Activated CD4-positive, alpha-beta T cell treated with anti-CD3 and anti-CD28 coated beads, Interleukin-2, amount 50 U/mL, for 16 hours (primary cell): ENCODE results near the gene CCN5.
"Not testable (repeated sequence)": the region's sequence is repeated elsewhere in the genome, so short reads cannot be mapped to it uniquely, and the experiment has no call there.

Source experiments
- DNase-seq: peaks from one replicate; pipeline ENCODE4 v3.0.0-alpha.2; 2020

CCN5 gene

DNA sequence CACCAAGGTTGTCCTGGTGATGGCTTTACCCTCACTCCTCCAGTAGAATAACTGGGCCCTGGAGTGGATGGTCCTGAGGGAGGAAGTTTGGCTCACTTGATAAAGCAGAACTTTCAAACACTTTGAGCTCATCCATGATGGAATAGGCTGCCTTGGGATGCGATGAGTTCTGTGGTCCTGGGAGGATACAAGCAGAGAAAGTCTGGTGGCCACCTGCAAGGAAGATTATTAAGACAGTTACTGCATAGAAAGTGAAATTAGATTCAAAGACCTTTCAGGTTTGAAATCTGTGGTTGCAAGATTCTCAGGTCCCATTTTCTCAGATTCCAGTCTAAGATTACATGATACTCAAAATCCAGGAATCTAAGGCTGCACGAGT, 19.9 kb upstream of the CCN5 start:
- DNase-seq, result no peak

DNA sequence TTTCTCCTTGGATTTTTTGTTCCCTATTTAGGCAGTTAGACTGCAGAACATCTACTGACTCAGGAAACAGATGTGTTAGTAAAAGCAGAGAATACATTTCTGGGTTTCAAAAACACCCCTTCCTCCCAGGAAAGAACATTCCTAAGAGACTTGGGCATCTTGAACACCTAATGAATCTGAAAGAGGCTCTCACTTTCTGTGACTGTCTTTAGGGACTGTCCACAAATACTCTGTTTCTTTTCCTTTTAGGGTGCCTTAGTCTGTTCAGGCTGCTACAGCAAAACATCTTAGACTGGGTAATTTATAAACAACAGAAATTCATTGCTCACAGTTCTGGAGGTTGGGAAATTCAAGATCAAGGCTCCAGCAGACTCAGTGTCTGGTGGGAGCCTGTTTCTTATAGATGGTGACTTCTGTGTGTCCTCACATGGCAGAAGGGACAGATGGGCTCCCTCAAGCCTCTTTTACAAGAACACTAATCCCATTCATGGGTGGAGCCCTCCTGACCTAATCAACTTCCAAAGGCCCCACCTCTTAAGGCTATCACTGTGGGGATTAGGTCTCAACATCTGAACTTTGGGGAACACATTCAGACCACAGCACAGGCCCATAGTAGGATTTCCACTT, 19.4 kb upstream of the CCN5 start:
- DNase-seq, result no peak

DNA sequence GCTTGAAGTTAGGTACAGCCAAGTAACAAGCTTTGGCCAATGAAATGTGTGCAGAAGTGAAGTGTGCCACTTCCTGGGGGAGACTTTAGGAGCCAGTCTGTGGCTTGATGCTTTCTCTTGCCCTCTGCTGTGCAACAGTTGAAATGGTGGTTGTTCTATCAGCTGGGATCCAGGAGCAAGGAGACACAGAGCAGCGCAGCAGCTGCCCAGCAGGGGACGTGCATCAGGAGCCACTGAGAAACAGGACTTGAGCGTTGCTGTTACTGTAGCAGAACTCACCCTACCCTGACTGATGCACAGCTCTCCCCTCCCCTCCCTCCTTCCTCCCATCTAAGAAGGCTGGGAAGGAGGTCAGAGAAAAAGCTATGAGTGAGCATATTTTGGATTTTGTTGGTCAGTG, 18.9 kb upstream of the CCN5 start:
- DNase-seq, result no peak

DNA sequence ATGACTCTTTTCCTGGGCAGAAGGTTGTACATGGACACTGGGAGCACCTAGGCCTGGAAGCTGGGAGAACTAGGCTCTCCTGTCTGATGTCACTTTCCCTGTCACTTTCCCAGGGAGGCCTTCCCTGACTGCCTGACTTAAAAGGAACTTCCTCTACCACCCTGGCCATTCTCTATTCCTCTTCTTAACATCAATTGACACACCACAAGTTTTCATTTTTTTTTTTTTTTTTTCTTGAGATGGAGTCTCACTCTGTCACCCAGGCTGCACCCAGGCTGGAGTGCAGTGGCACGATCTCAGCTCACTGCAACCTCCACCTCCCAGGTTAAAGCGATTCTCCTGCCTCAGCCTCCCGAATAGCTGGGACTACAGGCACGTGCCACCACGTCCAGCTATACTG, 18.1 kb upstream of the CCN5 start:
- not testable (repeated sequence) for DNase-seq

DNA sequence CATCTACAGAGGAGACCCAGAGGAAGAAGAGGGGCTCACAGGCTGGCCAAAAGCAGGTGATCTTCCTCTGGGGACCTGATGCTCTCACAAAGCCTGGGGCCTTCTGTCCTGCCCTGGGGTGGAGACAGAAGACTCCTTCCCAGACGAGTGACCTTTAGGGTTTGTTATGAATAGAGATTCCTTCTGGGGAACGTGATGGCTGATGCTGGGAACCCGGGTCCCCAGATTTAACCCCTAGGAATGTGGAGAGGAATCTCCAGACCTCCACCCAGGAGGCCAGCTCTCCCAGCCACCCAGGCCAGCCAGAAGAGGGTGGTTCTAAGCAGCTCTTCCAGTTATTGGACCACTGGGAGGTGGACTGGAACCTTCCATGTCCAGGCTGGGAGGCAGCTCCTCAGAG, 16.8 kb upstream of the CCN5 start:
- no peak for DNase-seq

DNA sequence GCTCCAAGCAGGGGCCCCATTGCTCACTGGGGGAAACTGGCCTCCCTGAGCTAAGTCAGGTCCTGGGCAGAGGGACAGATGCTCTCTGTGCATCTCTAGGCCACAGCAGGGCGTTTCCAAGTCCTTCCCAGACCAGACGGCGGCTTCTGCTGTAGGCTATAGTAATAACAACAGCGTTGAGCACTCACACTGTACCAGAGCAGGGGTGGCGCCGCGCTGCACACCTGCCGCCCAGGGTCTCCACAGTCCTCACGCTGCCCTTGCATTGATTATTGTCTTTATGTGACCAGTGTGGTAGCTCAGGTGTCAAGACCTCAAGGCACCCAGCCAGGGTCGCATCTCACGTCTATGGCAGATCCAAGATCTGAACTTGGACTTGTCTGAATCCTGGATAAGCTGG, 14.9 kb upstream of the CCN5 start:
- DNase-seq, result no peak

DNA sequence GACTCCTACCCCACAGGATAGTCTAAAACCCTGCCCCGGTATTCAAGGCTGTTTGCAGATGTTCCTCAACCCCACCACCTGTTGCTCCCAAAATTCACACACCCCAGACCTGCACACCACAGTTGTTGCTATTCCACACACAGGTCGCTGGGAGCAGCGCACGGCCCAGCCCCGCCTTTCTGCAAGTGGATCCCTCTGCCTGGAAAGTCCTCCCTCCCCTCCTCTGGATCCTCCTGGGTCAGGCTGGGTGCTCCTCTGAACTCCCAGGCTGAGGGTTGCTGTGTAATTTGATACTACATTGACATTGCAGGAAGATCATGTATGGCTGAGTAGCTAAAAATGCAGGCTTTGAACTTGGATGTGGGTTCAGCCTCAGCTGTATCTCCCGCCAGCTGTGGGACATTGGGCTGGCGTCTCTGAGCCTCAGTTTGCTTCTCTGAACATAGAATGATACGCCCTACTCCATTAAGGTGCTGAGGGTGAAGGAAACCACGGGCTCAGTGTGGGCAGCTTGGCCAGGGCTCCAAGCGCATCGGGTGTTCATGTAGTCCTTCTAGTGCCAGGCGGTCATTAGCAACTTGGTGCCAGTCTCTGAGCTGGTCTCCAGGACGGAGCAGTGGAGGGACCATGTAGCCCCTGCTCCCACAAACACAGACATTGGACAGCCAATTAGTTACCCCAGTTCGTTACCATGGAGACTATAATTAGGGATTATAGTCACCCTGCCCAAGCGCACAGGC, 13.9 kb upstream of the CCN5 start:
- no peak for DNase-seq

DNA sequence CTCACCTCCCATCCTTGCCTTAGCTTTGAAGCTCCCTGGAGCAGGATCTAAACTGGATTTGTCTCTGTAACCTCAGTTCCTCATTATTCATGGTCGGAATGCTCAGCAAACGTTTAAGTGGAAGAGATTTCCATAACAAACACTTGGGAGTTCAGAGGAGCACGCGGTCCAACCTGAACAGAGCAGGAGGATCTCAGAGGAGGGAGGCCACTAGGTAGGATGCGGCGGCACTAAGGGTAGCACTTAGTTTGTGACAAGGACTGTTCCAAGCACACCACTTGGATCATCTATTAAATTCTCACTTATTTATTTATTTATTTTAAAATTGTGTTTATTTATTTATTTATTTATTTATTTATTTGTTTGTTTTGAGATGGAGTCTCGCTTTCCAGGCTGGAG, 13.3 kb upstream of the CCN5 start:
- DNase-seq, result no peak

DNA sequence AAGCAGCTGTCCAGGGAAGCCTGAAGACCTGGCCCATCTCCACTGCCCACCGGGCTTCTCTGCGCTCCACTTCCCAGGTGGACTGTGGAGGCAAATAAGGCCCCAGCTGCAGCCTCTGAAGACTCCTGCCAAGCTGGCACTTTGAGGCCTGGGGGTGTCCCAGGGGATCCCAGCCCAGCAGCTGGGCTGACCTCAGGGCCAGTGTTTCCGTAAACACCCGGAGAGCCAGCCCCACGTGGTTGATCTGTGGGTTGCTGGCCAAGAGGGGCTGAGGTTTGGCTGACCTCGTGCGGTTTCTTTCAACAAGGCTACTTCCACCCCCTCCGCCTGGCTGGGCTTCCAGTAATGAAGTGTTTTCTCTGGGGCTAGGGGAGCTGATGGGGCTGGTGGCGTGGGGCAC, 12.4 kb upstream of the CCN5 start:
- no peak for DNase-seq

DNA sequence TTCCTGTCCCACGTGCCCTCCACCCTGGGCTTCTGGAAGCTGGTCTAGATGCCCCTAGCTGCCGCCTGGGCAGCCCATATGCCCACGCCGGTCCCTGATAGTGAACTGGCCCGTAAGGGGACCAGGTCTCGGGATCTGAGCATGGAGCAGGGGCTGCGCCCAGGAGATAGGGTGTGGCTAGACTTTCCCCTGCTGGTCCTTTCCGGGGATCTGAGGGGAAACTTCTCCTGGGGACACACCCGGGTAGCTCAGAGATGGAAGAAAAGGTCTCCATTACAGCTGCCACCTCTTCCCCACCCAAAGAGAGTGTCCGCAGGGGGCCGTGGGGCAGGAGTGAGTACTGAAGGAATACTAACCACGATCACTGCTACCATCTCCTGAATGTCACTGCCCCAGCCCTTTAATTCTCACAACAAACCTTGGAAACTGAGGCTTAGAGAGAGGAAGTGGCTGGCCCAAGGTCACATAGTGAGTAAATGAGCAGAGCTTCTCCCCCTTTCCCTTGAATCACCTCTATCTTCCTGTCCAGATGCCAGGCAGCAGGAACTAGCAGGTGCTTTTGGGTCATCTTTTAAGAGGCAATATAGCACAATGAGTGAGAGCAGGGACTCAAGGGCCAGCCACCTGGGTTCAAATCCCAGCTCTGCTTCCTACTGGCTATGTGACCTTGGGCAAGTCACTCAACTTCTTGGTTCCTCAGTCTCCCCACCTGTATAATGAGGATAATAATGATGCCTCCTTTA, 11.8 kb upstream of the CCN5 start:
- DNase-seq, result no peak

DNA sequence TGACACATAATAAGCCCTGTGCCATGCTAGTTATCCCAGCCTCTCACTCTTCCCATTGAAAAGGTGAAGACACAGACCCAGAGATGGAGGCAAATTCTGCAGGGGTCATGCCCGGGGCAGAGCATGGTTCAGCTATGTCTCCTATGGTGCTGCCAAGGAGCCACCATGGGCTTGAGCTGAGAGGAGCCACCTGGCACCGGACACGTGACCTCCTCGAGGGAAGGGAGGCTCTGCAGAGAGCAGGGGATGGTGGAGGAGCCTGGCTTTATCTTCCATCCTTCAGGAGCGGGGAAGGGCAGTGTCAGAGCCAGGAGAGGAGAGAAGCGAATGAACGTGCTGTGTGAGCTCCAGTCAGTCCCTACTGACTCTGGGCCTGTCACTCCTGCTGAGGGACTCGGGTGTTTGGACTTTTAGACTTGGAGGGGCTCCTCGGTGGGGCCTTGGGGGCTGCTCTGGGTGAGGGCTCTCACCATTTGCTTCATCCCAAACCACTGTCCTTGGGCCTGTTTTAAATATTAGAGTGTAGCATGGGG, 11.1 kb upstream of the CCN5 start:
- DNase-seq, result no peak

DNA sequence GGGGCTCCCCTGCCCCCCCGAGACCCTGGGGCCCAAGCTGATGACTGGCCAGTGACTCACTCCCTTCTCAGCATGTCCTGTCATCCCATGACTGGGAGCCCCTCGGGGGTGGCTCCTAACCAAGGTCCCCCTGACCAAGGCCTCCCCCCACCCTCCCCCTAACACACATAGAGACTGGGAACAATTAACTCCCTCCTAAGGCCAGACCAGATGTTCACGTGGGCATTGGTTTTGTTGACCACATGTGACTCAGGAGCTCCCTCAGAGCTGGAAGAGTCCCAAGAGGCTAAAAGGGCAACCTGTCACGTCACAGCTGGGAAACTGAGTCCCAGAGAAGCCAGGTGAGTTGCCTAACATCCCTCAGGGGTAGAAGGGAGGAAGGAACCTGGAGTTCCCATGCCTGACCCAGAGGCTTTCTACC, 10.6 kb upstream of the CCN5 start:
- no peak for DNase-seq

DNA sequence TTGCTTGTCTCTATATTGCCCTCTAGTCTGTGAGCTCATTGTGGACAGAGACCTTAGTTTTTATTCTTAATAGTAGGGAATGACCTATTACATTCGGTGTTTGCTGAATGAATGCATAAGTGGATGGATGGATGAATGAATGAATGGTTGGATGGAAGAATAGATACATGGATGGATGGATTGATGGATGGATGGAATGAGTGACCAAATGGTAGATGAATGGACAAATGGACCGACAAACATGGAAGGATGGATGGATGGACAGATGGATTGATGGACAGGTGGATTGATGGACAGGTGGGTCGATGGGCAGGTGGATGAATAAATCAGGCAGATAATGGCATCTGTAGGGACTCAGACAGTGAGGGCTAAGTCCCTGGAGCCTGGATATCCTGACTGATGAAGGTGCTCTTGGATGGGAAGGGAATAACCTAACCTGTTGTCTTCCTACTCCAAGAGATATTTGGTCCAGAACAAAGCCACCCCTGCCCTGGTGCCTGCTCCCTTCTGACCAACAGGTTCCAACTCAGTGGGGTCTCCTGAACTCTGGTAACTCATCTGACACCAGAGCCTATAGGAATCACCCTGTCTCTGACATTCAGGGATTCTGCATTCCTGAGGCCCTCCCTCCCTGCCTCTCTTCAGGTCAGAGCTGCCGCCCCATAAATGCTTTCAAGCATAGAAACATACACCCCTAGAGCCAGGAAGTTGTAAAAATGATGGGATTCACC, 9.6 kb upstream of the CCN5 start:
- no peak for DNase-seq

DNA sequence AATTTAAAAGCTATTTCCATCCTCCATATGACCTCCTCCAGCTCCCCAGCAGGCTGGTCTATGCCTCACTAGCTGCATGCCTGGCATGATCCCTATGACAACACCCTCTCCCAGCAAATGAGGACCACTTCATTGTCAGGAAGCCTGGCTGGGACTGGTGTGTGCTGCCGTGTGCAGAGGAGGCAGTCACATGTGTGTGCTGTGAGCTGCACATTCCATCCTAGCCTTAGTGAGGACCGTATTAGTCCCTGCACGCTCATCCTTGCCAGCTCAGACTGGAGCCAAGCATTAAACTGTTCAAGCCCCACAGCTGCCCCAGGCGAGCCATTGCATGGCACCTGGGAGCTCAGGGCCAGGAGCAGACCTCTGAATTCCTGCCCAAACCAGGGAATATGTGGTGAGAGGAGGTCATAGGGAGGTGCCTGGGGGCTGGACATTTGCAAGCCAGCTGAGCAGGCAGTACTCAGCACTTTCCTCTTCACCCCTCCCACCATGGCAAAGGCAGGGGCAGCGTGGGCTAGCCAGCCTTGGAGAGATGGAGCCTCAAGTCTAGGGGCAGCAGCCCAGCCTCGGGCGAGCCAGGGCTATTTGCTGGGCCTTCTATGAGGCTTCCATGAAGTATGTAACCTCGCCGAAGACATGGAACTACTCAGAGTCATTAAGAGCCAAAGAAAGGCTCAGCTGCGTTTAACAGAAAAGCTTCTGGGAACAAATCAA, 8.7 kb upstream of the CCN5 start:
- no peak for DNase-seq

DNA sequence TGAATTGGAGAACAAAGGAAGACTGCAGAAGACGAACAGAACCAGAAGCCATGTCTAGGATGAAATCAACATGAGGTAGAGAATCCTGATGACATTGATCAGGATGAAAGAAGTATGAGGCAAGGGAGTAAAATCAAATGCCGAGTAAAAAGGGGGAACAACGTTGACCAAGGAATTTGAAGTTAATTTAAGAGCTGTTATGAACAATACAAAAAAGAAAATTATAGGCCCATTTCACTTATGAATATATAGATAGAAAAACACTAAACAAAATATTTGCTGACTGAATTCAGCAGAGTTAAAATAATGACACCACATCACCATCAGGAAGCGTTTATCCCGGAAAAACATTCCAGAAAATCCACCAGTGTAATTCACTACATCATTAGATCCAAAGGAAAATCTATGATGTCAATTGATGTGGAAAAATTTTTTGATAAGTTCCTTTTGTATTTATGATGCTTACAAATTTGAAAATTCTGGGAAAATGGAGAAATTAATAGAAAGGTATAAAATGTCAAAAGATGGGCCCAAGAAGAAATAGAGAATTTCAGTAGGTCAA, 8.1 kb upstream of the CCN5 start:
- DNase-seq, result no peak

DNA sequence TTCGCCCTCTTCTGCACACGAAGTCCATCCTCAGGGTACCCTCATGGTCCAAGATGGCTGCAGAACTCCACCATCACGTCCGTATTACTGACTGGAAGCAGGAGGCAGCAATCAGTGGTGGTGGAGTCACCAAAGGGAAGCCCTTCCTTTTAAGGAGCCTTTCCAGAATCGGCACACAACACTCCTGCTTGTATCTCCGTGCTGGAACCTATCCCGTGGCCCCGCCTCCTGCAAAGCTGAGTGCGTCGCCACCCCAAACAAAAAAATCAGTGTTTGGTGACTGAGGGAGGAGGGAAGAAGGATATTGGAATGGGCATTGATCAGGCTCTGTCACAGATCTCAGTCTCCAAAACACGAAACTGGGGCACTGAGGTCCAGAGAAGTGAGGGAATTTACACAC, 5.8 kb upstream of the CCN5 start:
- DNase-seq, result no peak

DNA sequence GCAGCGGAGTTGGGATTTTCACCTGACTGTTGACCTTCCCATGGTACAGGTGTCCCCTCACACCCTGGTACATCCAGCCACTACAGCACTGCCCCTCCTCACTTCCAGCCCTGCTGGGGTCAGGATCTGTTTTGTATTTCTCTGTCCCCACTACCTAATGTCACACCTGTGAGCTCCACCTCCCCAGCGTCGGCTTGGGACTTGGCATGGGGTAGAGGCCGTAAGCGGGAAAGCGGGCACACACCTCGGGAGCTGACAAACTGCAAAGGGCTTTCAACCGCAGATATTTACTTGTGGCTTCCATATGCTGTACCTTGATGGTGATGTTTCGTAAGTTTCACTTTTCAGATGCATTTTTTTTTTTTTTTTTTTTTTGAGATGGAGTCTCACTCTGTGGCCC, 5.4 kb upstream of the CCN5 start:
- no peak for DNase-seq

DNA sequence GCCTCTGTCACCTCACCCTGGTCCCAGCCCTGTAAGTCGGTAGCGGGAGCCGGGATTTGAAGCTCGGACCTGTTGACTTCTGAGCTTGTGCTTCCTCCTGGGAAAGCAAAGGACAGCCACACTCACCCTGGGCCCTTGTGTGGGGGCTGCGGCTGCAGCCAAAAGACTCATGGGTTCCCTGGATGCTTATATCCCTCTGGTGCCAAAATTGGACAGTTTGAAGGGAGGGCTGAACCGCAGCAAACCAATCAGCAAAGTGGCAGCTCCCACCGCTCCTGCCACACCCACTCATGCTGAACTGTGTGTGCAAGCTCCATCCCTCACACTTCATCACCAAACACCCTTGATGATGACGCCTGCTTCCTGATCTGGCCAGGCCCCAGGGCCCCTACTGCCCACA, 3.9 kb upstream of the CCN5 start:
- no peak for DNase-seq

DNA sequence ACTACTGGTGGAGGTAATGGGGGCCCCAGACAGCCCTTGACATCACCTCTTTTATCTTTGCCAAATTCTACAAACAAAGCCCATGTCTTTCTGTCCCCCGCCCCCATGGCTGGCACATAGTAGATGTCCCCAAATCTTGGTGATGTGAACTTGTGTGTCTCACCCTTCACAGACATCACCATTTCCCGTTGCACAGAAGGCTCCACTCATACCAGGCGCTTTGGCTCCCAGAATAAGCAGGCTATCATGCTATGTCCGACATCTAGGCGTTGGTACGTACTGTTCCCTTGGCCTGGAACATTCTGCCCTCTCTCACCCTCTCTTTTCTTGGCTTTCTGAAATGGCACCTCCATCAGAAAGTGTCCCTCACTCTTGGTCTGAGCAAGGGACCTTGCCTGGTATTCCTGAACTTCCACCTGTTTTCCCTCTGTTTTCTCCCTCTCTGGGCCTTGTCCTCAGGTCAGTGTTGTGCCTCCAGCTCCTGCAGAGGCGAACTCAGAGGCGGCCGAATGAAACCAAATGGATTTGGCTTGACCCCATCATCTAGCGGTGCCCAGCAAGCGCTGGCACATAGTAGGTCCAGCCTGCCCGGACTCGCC, 968 bp upstream of the CCN5 start:
- DNase-seq, result no peak

DNA sequence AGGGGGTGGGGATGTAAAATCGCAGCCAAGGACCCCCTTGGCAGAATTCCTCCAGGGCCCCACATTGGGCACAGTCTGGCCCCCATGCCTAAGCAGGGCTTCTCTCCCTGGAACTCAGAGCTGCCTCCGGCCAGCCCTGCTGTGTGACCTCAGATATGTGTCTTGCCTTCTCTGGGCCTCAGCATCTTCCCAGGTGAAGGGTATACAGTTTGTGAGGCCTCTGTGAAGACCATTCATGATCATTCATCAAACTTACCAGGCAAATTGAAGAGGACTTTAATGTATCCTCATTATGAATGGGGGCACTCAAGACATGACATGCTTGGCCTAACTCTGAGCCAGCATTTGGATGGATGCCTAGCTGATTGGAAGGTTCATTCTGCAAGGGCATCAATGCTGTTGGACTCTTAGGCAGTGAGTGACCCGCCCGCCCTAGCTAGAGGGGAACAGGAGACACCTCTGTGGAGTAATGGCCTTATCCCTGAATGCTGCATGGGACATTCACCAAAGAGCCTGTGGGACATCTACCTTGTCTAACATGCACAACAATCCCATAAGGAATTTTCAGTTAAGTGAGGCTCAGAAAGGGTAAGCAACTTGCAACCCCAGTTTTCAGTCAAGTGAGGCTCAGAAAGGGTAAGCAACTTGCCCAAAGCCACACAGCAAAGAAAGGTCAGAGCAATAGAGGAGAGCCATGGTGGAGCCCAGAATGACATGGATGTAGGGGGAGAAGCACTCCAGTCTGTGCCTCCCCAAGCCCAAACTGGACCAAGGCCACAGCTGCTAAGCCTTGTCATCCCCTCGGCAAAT, 535 bp downstream of the CCN5 start:
- no peak for DNase-seq
